HG02588 (cell line): ENCODE results near the gene CASP3.

Experiments used
- ATAC-seq: cut with Tn5 transposase; IDR thresholded peaks from one replicate; pipeline ENCODE4 v1.9.1; 2021; ENCODE audit warnings: mild to moderate bottlenecking, moderate library complexity; ENCODE audit not compliant: unreplicated experiment

Gene CASP3

GRCh38 chr4:184649026-184649970 lies at the start of gene CASP3, which contains the start of gene PRIMPOL:
Gene CASP3 (minus strand): TSS chr4:184649447. CDS start chr4:184638453, 10,994 bp downstream.
Gene PRIMPOL (plus strand): TSS chr4:184649738. CDS start chr4:184657141, 7,403 bp downstream.
- ATAC-seq = peak; percentile 84

GRCh38 chr4:184697956-184698355 lies 48.7 kb upstream of the CASP3 start:
- ATAC-seq = no peak

DNA sequence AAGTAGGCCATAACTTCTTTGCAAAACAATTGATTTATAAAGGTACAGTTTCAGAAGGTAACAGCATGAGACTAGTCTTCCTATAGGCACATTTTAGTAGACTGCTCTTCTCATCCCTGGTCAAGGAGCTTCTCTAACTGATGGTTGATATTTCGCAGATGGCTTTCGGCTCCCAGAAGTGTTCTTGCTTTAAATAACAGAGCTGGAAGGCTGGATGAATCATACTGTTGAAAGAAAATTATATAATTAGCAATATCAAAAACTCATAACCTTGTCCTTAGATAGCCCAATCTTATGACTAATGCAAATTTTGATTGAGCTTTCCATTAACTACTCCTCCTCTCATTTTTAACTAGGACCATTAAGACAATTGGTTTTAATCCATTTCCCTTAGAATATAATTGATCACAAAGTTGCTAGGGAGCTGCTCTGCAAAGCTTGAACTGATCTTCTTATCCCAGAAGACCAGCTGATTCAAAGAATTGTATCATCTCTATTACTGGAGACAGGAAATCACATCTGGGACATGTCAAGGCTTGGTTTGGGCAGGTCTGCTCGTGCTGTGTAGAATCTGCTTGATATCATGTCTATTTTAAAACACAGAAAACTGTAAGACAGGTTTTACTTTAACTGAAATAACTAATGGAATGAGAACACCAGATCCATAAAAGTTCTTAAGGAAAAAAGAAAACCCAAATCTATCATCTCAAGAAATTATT lies 46.1 kb upstream of the CASP3 start:
- no peak for ATAC-seq

DNA sequence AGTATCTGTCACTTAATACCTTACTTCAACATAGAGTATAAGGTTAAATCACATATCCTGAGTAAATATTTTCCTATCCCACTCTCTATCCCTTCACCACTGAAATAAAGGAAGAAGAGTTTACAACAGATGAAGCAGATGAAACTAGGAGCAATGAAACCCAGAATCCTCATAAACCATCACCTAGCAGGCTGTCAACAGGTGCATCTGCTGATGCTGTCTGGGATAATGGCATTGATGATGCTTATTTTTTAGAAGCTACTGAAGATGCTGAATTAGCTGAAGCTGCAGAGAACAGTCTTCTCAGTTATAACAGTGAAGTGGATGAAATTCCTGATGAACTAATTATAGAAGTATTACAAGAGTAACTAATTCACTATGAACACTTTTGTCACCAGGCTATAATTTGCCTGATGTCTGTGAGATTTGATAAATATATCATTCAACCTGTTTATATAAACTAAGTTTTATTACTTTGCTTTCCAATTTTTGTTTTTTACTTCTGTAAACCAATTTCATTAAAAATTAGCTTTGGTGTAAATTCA lies 45.2 kb upstream of the CASP3 start:
- no peak for ATAC-seq

DNA sequence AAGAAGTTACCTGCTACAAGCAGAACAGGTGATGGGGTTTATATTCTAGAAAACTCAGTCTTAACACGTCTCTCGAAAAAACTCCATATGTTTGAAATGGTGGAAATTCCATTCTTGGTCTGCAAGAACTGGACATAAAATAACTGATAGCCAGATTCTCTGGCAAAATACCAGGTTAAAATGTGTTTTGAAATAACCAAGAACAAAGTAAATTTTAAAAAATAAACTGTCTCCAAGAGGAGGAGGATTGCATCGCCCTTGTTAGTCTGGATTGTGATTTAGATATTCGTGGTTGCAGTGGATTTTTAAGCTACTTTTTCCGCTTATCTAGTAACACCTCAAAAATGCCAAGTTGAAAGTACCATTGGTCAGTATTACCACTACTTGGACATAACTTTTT lies 43.8 kb upstream of the CASP3 start:
- ATAC-seq = no peak

GRCh38 chr4:184689681-184690080 lies 40.4 kb upstream of the CASP3 start:
- ATAC-seq = no peak

DNA sequence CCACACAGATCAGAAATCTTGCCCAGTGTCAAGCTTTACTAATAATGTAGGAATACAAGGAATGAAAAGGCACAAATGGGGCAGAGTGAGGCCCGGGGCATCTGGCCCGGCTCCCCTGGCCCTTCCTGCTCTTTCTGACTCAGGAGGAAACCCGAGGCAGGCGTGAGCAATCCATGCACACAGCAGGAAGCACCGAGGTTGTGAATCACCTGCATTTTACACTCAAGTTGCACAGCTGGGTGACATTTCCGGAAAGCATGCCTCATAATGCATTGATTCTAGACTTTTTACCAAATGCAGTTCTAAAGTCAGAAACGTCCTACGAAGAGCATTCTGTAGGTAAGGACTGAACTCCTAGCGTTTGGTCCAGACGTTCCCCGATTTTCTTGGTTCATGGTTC lies 39.2 kb upstream of the CASP3 start:
- no peak for ATAC-seq

DNA sequence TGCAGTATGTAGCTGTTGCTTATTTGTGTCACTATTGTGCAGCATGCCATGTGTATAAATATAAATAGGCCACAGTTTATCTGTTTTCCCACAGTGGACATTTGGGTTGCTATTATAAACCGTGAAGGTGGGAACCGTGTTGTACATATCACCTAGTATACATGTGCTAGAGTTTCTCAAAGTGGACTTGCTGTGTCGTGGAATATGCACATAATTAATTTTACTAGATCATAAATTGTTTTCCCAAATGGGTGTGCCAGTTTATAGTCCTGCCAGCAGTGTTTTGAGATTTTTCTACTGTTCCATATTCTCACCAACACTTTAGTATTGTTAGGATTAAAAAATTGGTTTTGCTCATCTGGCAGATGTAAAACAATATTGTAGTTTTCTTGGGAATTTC lies 38.8 kb upstream of the CASP3 start:
- ATAC-seq = no peak

DNA sequence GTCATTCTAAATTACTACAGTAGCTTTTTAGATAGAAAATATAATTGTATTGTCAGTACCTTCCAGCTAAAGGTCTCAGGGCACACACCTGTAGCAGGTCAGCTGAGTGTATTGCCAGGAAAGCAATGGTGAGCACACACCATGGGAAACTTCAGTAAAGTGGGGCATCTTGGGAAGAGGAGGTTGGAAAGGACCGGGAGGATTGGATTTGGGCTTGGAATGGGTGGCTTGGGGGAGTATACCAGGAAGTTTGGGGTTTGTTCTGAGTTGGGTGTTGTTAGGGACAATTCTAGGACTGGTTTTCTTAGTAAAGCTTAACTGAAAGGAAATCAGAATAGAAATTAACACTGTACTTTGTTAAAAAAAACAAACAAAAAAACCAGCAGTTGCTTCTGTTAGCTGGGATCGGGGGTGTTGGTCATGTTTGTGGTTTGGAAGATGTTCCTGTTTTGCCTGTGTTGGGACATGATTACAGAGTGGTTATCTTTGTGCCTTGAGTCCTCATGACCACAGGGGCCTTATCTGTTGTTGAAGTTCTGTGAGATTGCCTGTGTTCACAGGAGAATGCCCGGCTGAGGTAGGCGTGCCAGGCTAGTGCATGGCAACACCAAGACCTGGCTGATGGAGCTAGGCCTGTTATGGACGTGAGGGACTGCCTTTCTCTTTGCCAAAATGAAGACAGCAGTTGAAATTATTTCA lies 35.4 kb upstream of the CASP3 start:
- ATAC-seq = no peak

DNA sequence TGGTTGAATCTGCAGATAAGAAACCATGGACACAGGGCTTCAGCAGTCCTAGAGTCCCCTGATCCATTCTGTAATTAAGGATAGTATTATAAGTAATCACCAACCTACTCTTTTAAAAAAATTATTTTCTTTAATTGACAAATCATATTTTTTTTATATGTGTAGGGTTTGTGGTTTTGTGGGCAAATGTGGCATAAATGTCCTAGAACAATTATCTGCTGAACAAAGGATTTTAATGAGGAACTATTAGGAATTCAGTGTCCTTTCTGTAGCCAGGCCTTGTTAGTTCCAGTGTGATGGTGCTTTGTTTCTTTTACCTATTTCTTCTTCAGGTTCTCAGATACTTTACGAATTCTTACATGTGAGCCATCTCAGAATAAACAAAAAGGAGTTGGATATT lies 32.7 kb upstream of the CASP3 start:
- ATAC-seq = no peak

DNA sequence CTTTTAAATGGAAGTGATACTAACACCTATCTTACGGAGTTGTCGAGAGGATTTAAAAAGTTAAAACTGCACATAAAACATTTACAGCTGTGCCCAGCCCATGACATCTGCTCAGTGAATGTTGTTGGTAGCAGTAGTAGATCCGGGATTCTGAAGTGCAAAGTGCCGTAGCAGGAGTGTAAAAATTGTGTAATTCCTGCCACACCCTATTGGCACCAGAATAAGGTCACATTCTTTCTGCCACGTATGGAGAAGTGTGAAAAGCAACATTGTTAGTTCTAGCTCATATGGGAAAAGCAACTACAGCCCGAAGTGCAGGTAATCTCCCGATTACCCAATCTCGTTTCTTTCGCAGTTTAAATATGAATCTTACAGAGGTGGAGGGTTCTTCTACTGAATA lies 31.5 kb upstream of the CASP3 start:
- no peak for ATAC-seq

DNA sequence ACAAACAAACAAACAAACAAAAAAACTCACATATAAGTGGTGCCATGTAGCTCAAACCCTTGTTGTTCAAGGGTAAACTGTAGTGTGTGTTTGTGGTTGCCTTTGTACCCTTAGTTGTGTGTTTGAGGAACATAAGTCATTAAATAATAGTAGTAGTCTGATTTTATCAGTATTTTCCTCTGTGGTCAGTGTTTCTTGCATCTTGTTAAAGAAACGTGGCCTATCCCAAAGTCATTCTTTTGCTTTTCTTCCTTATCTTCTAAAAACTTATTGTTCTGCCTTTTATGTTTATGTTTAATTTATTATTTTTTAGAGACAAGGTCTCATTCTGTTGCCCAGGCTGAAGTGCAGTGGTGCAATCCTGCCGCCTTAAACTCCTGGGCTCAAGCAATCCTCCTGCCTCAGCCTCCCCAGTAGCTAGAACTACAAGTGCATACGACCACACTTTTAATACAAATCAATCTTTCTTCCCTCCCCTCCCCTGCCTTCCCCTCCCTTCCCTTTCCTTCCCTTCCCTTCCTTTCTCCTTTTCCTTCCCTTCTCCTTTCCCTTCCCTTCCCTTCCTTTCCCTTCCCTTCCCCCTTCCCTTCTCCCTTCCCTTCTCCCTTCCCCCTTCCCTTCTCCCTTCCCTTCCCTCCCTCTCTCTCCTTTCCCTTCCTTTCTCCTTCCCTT lies 26.7 kb upstream of the CASP3 start:
- no peak for ATAC-seq

- no peak for ATAC-seq
These were observed 25.8 kb upstream of the CASP3 start for GRCh38 chr4:184675018-184675417.

DNA sequence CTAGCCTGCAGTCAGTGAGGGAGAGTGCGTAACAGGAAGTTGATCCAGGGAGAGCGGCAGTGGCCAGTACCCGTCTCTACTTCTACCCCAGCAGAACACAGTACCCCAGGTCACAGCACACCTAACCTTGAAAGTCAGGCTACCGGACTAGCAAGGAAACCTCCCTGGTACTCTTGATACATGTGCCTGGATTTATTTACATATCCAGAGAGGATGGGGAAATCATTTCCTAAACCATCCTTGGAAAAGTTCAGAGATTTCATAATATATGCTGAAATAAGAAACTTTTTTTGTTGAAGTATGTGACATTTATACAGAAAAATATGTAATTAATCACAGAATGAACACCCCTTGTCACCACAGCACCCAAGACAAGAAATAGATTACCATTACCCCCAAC lies 24.8 kb upstream of the CASP3 start:
- ATAC-seq = no peak

- ATAC-seq = no peak
These were observed 23.5 kb upstream of the CASP3 start for GRCh38 chr4:184672741-184673140.

GRCh38 chr4:184671101-184671500 lies 21.9 kb upstream of the CASP3 start:
- no peak for ATAC-seq

- ATAC-seq = no peak
These were observed 20.0 kb upstream of the CASP3 start for GRCh38 chr4:184669251-184669650.

GRCh38 chr4:184668511-184669114 lies 19.4 kb upstream of the CASP3 start:
- ATAC-seq = no peak

- no peak for ATAC-seq
These were observed 18.8 kb upstream of the CASP3 start for GRCh38 chr4:184668096-184668495.

- ATAC-seq = no peak
These were observed 17.4 kb upstream of the CASP3 start for GRCh38 chr4:184666670-184667069.
